ENCODE results near the gene SCGB2B2. TPM values are rescaled to one million over a fixed set of nuclear protein-coding genes. Genes with fewer than 3 reads are reported as not detected.

SCGB2B2 gene
- total RNA-seq, 2 donors from 2014 or later = 0.37 TPM; not detected in 1

- Histone ChIP-seq H3K4me1 (peaks cover 0 to 9% of the 10 kb centered on the region in 2 donors), H3K27me3 (no peaks in the 10 kb centered on the region), H3K9me3 (peaks cover 0 to 25% of the 10 kb centered on the region in 2 donors), H3K4me3 (peak overlapping the region; percentile 82 to 85), H3K27ac (peak overlapping the region; percentile 98 to 99), H3K36me3 (peaks cover 39% of the 10 kb centered on the region)
- no peak for DNase-seq (ENCODE audit: low spot score)
- TF ChIP-seq CTCF (IDR thresholded peaks at IDR 0.05) = no peak
Observed at GRCh38 chr19:34678085-34678412, 1.1 kb upstream of the SCGB2B2 start.

GRCh38 chr19:34677386-34678084 lies 576 bp upstream of the SCGB2B2 start, which contains the start of gene ZNF302:
TSS of gene ZNF302 (plus strand) at chr19:34677678. CDS start at chr19:34678805, 1,127 bp downstream.
- H3K4me1 ChIP-seq = peaks cover 0 to 9% of the 10 kb centered on the region in 2 donors
- peaks cover 0 to 19% of the 10 kb centered on the region in 2 donors for H3K9me3 ChIP-seq
- no peaks in the 10 kb centered on the region for H3K27me3 ChIP-seq
- peak within 1 kb of the TSS; percentile 98 to 99 for H3K27ac ChIP-seq
- DNase-seq (ENCODE audit: low spot score) = peak; percentile 98
- peak within 1 kb of the TSS; percentile 82 to 85 for H3K4me3 ChIP-seq
- H3K36me3 ChIP-seq = peaks cover 34% of the 10 kb centered on the region
- no peak for TF ChIP-seq CTCF (IDR thresholded peaks at IDR 0.05)

- peaks cover 0 to 7% of the 10 kb centered on the region in 2 donors for H3K9me3 ChIP-seq
- no peak for TF ChIP-seq CTCF (IDR thresholded peaks at IDR 0.05)
- peaks cover 0 to 9% of the 10 kb centered on the region in 2 donors for H3K4me1 ChIP-seq
- peak overlapping the region in 1 of 2 donors; percentile 82 for H3K4me3 ChIP-seq
- H3K36me3 ChIP-seq = peaks cover 19% of the 10 kb centered on the region
- no peak for DNase-seq (ENCODE audit: low spot score)
- no peak overlapping the region for H3K27ac ChIP-seq
- no peaks in the 10 kb centered on the region for H3K27me3 ChIP-seq
Observed at GRCh38 chr19:34675919-34676318, 1.0 kb downstream of the SCGB2B2 start.

DNA sequence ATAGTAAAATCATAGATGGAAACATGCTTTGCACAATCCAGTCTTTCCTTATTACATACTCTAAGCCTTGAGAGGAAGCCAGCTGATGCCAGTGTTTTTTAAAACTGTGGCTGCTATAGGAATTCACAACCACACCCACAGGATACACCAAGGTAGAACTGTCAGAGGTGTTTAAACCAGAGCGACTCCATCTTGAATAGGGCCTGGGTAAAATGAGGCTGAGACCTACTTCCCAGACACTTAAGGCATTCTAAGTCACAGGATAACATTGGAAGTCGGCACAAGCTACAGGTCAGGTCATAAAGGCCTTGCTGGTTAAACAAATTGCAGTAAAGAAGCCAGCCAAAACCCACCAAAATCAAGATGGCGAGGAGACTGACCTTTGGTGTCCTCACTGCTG lies 1.7 kb downstream of the SCGB2B2 start:
- H3K27ac ChIP-seq = no peak overlapping the region
- H3K9me3 ChIP-seq = peaks cover 0 to under 1% of the 10 kb centered on the region in 2 donors
- TF ChIP-seq CTCF (IDR thresholded peaks at IDR 0.05) = no peak
- peaks cover 13% of the 10 kb centered on the region for H3K36me3 ChIP-seq
- H3K4me1 ChIP-seq = peaks cover 0 to 9% of the 10 kb centered on the region in 2 donors
- no peak overlapping the region for H3K4me3 ChIP-seq
- DNase-seq (ENCODE audit: low spot score) = no peak
- no peaks in the 10 kb centered on the region for H3K27me3 ChIP-seq

DNA sequence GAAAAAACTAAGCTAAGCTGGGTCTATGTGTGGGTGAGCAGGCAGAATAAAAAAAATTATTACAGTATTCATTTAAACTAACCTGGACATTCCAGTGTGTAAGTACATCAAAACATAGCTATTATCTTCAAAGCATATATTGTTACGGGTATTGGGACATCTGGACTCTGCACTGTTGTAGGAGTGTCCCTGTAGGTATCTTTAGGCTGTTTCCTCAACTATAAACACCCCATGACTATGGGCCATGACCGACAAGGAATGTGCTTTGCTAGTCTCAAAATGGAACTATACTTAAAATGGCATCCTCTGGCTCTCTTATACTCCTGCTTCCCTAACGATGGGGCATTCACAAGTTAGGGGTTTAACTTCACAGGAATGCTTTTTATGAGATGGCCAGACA lies 3.4 kb downstream of the SCGB2B2 start:
- Histone ChIP-seq H3K4me3 (no peak overlapping the region), H3K27me3 (no peaks in the 10 kb centered on the region), H3K9me3 (no peaks in the 10 kb centered on the region), H3K4me1 (peaks cover 0 to 6% of the 10 kb centered on the region in 2 donors), H3K27ac (no peak overlapping the region), H3K36me3 (no peaks in the 10 kb centered on the region)
- DNase-seq (ENCODE audit: low spot score) = no peak
- TF ChIP-seq CTCF (IDR thresholded peaks at IDR 0.05) = no peak

GRCh38 chr19:34671972-34672371 lies 5.0 kb downstream of the SCGB2B2 start:
- Histone ChIP-seq H3K27ac (no peak overlapping the region), H3K36me3 (no peaks in the 10 kb centered on the region), H3K4me1 (peaks cover 0 to 4% of the 10 kb centered on the region in 2 donors), H3K4me3 (no peak overlapping the region), H3K9me3 (no peaks in the 10 kb centered on the region), H3K27me3 (no peaks in the 10 kb centered on the region)
- DNase-seq (ENCODE audit: low spot score) = no peak
- no peak for TF ChIP-seq CTCF (IDR thresholded peaks at IDR 0.05)
